K562 (cell line): ENCODE measurements around the gene EPHA4. TPM values are rescaled to one million over a fixed set of nuclear protein-coding genes. Genes with fewer than 3 reads are reported as not detected.

Experiments used
- ATAC-seq: fragments of 200-7000 bp; cut with Tn5 transposase; 3 replicates; pipeline ENCODE4 v1.9.1; 2020; ENCODE audit warnings: moderate library complexity
- BruUV-seq: library from RNA; stranded (reverse); fragments of 400-500 nt; replicated peaks from 2 replicates; lab custom pipeline; 2021; lab: Mats Ljungman, UMichigan
- CTCF ChIA-PET: fragments of 300-600 bp; formaldehyde crosslinking; extraction: SDS; loops from one replicate; lab custom pipeline; 2021; ENCODE audit warnings: low intra/inter-chr PET ratio; lab: Yijun Ruan, JAX
- POLR2A ChIA-PET: fragments of 300-600, 350-650 bp; sonication (Branson Sonifier 250); formaldehyde crosslinking; extraction: SDS; loops from one replicate; lab custom pipeline; 2021; ENCODE audit warnings: antibody characterized with exemption, inconsistent platforms; lab: Yijun Ruan, JAX
- DNase-seq, 4 experiments: peaks; one replicate each; pipeline versions ENCODE4 v3.0.0 to v3.0.0-alpha.2; 2011 to 2018; ENCODE audit warnings: low spot score in 3 of 4, mixed read lengths in 3 of 4; ENCODE audit errors: extremely low read depth in 1 of 4
- FAIRE-seq: peaks from 2 replicates; lab custom pipeline; 2011; peaks lifted over from hg19 to GRCh38; lab: Jason Lieb, UNC
- H2AFZ ChIP-seq: 2 replicates; pipeline ENCODE4 v1.6.0; 2011; ENCODE audit warnings: low read depth, low read length, control low read depth, inconsistent platforms
- H3K27ac ChIP-seq: fragments of 200-600 bp; 3 replicates; pipeline ENCODE4 v1.8.0; 2011; ENCODE audit warnings: low read depth, mild to moderate bottlenecking, control low read depth, inconsistent platforms, low read length, moderate library complexity, mixed read lengths; ENCODE audit errors: extremely low read depth
- H3K27me3 ChIP-seq, 2 experiments: fragments of 300-600 bp in 1 of 2; 2 replicates in 1 of 2; 3 replicates in 1 of 2; pipeline versions ENCODE4 v1.6.0 to v1.8.0; 2011; ENCODE audit warnings: inconsistent platforms in 2 of 2, low read length in 2 of 2, mild to moderate bottlenecking in 1 of 2, mixed read lengths in 1 of 2, moderate library complexity in 1 of 2; ENCODE audit not compliant: control insufficient read depth in 2 of 2, insufficient read depth in 2 of 2
- H3K36me3 ChIP-seq: fragments of 300-600 bp; 3 replicates; pipeline ENCODE4 v1.8.0; 2011; ENCODE audit warnings: mild to moderate bottlenecking, low read length, inconsistent platforms; ENCODE audit not compliant: control insufficient read depth, insufficient read depth
- H3K4me1 ChIP-seq, 2 experiments: fragments of 200-600 bp in 1 of 2; replicated peaks in 1 of 2; 2 replicates in 1 of 2; 3 replicates in 1 of 2; pipeline versions ENCODE4 v1.5.1 to v1.8.0; 2011; ENCODE audit warnings: inconsistent platforms in 2 of 2, low read length in 2 of 2, mild to moderate bottlenecking in 1 of 2, mixed read lengths in 1 of 2, moderate library complexity in 1 of 2; ENCODE audit not compliant: control insufficient read depth in 2 of 2, insufficient read depth in 2 of 2
- H3K4me2 ChIP-seq: 2 replicates; pipeline ENCODE4 v1.6.1; 2011; ENCODE audit warnings: low read length, control low read depth, inconsistent platforms, mixed read lengths; ENCODE audit not compliant: insufficient read depth
- H3K4me3 ChIP-seq: fragments of 200-600 bp; sonication (generic), shearing (Covaris generic); 2 replicates; pipeline ENCODE4 v1.5.1; 2016; ENCODE audit warnings: control low read depth, inconsistent platforms
- H3K79me2 ChIP-seq: fragments of 200-600 bp; 3 replicates; pipeline ENCODE4 v1.8.0; 2011; ENCODE audit warnings: low read length, inconsistent platforms; ENCODE audit not compliant: control insufficient read depth, insufficient read depth
- H3K9ac ChIP-seq, 2 experiments: 2 replicates each; pipeline versions ENCODE4 v1.6.0 to v1.6.1; 2011; ENCODE audit warnings: low read depth in 2 of 2, low read length in 2 of 2, control low read depth in 1 of 2, inconsistent platforms in 1 of 2, mild to moderate bottlenecking in 1 of 2, mixed read lengths in 1 of 2; ENCODE audit not compliant: insufficient read depth in 1 of 2
- H3K9me1 ChIP-seq: one replicate; pipeline ENCODE4 v1.6.0; 2011; ENCODE audit warnings: inconsistent platforms, mild to moderate bottlenecking, low read length, moderate library complexity; ENCODE audit not compliant: control insufficient read depth, insufficient read depth
- H3K9me3 ChIP-seq: replicated peaks from 2 replicates; pipeline ENCODE4 v1.5.1; 2011; ENCODE audit warnings: low read depth, low read length, inconsistent platforms; ENCODE audit not compliant: control insufficient read depth, insufficient read depth
- H4K20me1 ChIP-seq: replicated peaks from 2 replicates; pipeline ENCODE4 v1.6.1; 2011; ENCODE audit warnings: low read length, inconsistent platforms, mixed read lengths; ENCODE audit not compliant: control insufficient read depth, insufficient read depth
- BRF2 ChIP-seq: IDR thresholded peaks from 3 replicates; pipeline ENCODE4 v1.6.1; 2011; ENCODE audit warnings: borderline replicate concordance, mild to moderate bottlenecking; ENCODE audit not compliant: insufficient read length, insufficient read depth
- DDX20 ChIP-seq: fragments of 450-650 bp; IDR thresholded peaks from 2 replicates; pipeline ENCODE4 v1.6.1; 2016; ENCODE audit warnings: missing genetic modification characterization, low read depth, mild to moderate bottlenecking, missing compliant biosample characterization, moderate library complexity
- EHMT2 ChIP-seq: fragments of 450-650 bp; IDR thresholded peaks from 2 replicates; pipeline ENCODE4 v1.6.1; 2018; ENCODE audit warnings: antibody characterized with exemption
- FOS ChIP-seq: IDR thresholded peaks from 3 replicates; pipeline ENCODE4 v1.6.1; 2011; ENCODE audit not compliant: insufficient read length; ENCODE audit errors: extremely low read depth
- HNRNPK ChIP-seq: fragments of 200-400 bp; formaldehyde crosslinking; IDR thresholded peaks from one replicate; pipeline ENCODE4 v1.6.1; 2018; ENCODE audit warnings: mild to moderate bottlenecking, low read depth, low read length; ENCODE audit not compliant: poor library complexity, severe bottlenecking
- NR0B1 ChIP-seq: fragments of 450-650 bp; IDR thresholded peaks from one replicate; pipeline ENCODE4 v1.6.1; 2018; ENCODE audit warnings: mild to moderate bottlenecking, moderate library complexity; ENCODE audit not compliant: partially characterized antibody
- PHTF2 ChIP-seq: fragments of 250-450 bp; sonication (Bioruptor Pico); IDR thresholded peaks from 2 replicates; pipeline ENCODE4 v1.5.0; 2021; ENCODE audit warnings: mild to moderate bottlenecking
- PML ChIP-seq: IDR thresholded peaks from 2 replicates; pipeline ENCODE4 v1.6.1; 2012; ENCODE audit warnings: low read length, inconsistent platforms
- POLR2AphosphoS5 ChIP-seq: IDR thresholded peaks from 2 replicates; pipeline ENCODE4 v1.6.1; 2011; ENCODE audit warnings: mild to moderate bottlenecking, low read depth, low read length, moderate library complexity; ENCODE audit not compliant: control insufficient read depth, insufficient read depth
- PPARD ChIP-seq: fragments of 250-450 bp; sonication (Bioruptor Pico); IDR thresholded peaks from 2 replicates; pipeline ENCODE4 v1.8.0; 2022; ENCODE audit warnings: inconsistent platforms, mild to moderate bottlenecking, moderate library complexity
- SUPT5H ChIP-seq: fragments of 450-650 bp; IDR thresholded peaks from 2 replicates; pipeline ENCODE4 v1.6.1; 2016
- TAL1 ChIP-seq: fragments of 450-650 bp; IDR thresholded peaks from 2 replicates; pipeline ENCODE4 v1.6.1; 2016; ENCODE audit warnings: mild to moderate bottlenecking
- ZBTB34 ChIP-seq: fragments of 250-450 bp; sonication (Bioruptor Pico); IDR thresholded peaks from 2 replicates; pipeline ENCODE4 v1.8.0; 2021; ENCODE audit warnings: mild to moderate bottlenecking, moderate library complexity
- ZFPM2 ChIP-seq: fragments of 250-450 bp; sonication (Bioruptor Pico); IDR thresholded peaks from 2 replicates; pipeline ENCODE4 v1.5.1; 2022; ENCODE audit warnings: mild to moderate bottlenecking
- ZNF134 ChIP-seq: fragments of 250-450 bp; sonication (Bioruptor Pico); conservative IDR thresholded peaks from 2 replicates; pipeline ENCODE4 v1.4.0; 2020
- ZNF717 ChIP-seq: fragments of 250-450 bp; sonication (Bioruptor Pico); IDR thresholded peaks from 2 replicates; pipeline ENCODE4 v1.5.0; 2021
- ZNF75A ChIP-seq: fragments of 450-650 bp; formaldehyde crosslinking; IDR thresholded peaks from 2 replicates; pipeline ENCODE4 v1.4.0; 2020; ENCODE audit warnings: mild to moderate bottlenecking
- WGBS: fragments of 100-300 bp; shearing (Covaris generic); methylation state at CpG from one replicate; pipeline ENCODE4 v1.1.6; 2016; ENCODE audit warnings: low coverage, mixed read lengths; ENCODE audit not compliant: insufficient coverage; ENCODE audit errors: missing lambda C conversion rate; 5-methylcytosine and 5-hydroxymethylcytosine counted together
- in situ Hi-C: fragments of 300-500 bp; cut with MboI; formaldehyde crosslinking; loops from 4 replicates; pipeline ENCODE4 v1.15.0; 2018; ENCODE audit warnings: inconsistent platforms, mixed read lengths
- intact Hi-C: fragments of 100-400 bp; cut with micrococcal nuclease; formaldehyde crosslinking; loops from 2 replicates; pipeline ENCODE4 v1.14.2; 2022
- polyA plus RNA-seq, 8 experiments: library from polyadenylated mRNA; depleted of rRNA in 4 of 8; stranded (reverse) in 5 of 8; unstranded in 3 of 8; fragments of >200 nt; fragmentation: Nextera tagmentation in 2 of 8; fragmentation: Illumina TruSeq in 1 of 8; extraction: Ambion mirVana in 2 of 8; extraction: Trizol in 1 of 8; gene quantifications; 2 replicates each; pipeline versions ENCODE4 v1.2.1 to v1.2.3, GENCODE V29; 2011 to 2014; ENCODE audit warnings: inconsistent platforms in 1 of 8, missing spikeins in 1 of 8
- total RNA-seq, 7 experiments: library from RNA; depleted of rRNA in 6 of 7; stranded (reverse); fragments of >200 nt in 6 of 7; fragmentation: Illumina TruSeq in 2 of 7; extraction: Trizol in 2 of 7; gene quantifications; 2 replicates each; pipeline versions ENCODE4 v1.2.1 to v1.2.3, GENCODE V29; 2011 to 2021; ENCODE audit warnings: low replicate concordance in 1 of 7

Gene EPHA4
- total and polyA plus RNA-seq, 9 of the 15 experiments (the other 6 are each of a cell fraction or from before 2014, with no cell fraction given) = 0.07 to 0.09 (median 0.07) TPM; not detected in 6

GRCh38 chr2:221477714-221478484, 94.2 kb downstream of the EPHA4 start:
- no peaks in the 10 kb centered on the region for H3K36me3 ChIP-seq
- intact Hi-C loops = no loop called here
- no peaks in the 10 kb centered on the region for H3K79me2 ChIP-seq
- no peak overlapping the region for H3K4me2 ChIP-seq
- DNase-seq (no peak), FAIRE-seq (no peak)
- no TSS peak for BruUV-seq
- H3K4me3 ChIP-seq = no peak overlapping the region
- no peaks in the 10 kb centered on the region for H3K9me1 ChIP-seq
- TF ChIP-seq EHMT2 (no peak), ZNF134 (CRISPR knock-in tag) (no peak), SUPT5H (no peak), ZBTB34 (CRISPR knock-in tag) (no peak), POLR2AphosphoS5 (no peak), DDX20 (tag) (no peak), FOS (no peak), PML (no peak), PHTF2 (CRISPR knock-in tag) (no peak), ZNF717 (CRISPR knock-in tag) (no peak), HNRNPK (no peak), TAL1 (no peak), PPARD (CRISPR knock-in tag) (no peak), NR0B1 (no peak), BRF2 (no peak), ZNF75A (CRISPR knock-in tag) (no peak), ZFPM2 (CRISPR knock-in tag) (no peak)
- TF ChIP-seq, all 486 proteins: peak for 0
- Histone ChIP-seq H3K9ac (no peak overlapping the region), H3K4me1 (no peaks in the 10 kb centered on the region), H3K27me3 (no peaks in the 10 kb centered on the region), H3K27ac (no peak overlapping the region), H4K20me1 (no peaks in the 10 kb centered on the region), H3K9me3 (no peaks in the 10 kb centered on the region), H2AFZ (no peak overlapping the region)
- ChIA-PET CTCF (no interaction called here), POLR2A (no interaction called here)
- ATAC-seq = no peak
- in situ Hi-C loops = no loop called here
- 0% methylated on average over 4 of the region's 8 CpGs for WGBS
